Muscle of arm (tissue), 12 donors: Measurements from ENCODE around the gene SH3D19. TPM values are rescaled to one million over a fixed set of nuclear protein-coding genes. Genes with fewer than 3 reads are reported as not detected.
"Not testable (repeated sequence)": the region's sequence is repeated elsewhere in the genome, so short reads cannot be mapped to it uniquely, and the experiment has no call there.

Experiments
- DNase-seq: peaks from one replicate; pipeline ENCODE4 v3.0.0-alpha.2; 2013
- polyA plus RNA-seq, 12 donors: library from polyadenylated mRNA; unstranded; fragments of 120-200 nt; gene quantifications; one replicate each; pipeline ENCODE4 v1.2.1, GENCODE V29; 2013; ENCODE audit not compliant: insufficient read length in 12 of 12

The SH3D19 gene
- polyA plus RNA-seq, 12 donors: 29.3 to 62.7 (median 39.0) TPM; not detected in 1

DNA sequence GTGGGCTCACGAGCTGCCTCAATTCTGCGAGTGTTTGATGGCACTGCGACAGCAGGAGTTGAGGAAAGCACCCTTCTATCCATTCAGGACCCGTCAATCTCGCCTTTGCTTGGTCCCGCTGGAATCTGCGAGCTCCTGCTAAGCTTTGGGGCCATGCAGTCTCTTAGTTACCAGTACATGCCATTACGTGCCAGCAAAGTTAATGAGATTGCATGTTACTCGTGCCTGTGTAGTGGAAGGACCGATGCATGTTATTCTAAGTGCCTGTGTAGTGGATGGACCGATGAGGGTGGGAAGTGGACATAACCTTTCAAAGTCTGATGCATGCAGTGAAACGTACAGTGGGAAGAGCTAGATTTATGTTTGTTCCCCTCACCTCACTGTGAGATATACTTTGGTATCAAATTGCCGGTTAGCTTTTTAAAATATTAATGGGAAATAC is 225.4 kb downstream of the SH3D19 start:
- no peak for DNase-seq

DNA sequence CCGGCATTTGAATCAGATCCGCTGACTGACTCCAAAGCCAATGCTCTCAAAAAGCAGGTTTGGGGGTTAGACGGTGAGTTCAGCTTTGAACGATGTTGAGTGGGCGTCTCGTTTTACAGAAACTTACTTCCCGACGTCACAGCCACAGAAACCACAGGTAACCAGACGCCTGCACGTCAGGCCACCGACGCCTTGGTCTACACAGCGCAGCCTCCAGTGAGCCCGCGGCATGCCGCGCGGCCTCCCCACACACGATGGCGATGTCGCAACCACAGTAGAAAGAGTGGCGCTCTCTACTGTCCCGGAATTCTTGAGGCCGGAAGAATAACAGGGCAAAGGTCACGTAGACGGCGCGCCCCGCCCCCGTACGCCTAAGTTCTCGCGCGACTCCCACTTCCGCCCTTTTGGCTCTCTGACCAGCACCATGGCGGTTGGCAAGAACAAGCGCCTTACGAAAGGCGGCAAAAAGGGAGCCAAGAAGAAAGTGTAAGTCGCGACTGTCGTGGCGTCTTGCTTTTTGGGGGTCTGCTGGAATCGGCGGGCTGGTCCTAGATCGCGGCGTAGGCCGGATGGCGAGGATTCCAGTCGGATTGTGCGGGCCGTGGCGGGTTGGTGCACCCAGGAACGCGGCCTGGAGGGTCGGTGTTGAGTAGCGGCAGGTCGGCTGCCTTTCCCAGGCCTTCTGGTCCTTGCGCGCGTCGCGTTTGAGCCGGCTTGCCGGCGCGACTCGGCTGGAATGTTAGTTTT is 226.0 kb downstream of the SH3D19 start, which contains the start of gene RPS3A:
RPS3A (plus strand) TSS at position 400 of the 747 bp plus-strand sequence; CDS start at position 425, 25 bp downstream.
- peak; percentile 98 for DNase-seq

DNA sequence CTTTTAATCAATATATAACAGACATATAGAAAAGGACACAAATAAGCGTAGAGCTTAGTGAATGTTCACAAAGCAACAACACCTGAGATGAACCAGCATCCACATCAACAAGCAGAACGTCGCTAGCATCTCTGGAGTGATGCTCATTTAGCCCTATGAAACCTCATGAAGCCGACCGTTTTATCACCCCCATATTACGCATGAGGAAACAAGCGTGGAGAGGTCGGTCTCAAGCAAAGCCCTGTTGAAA is 226.5 kb downstream of the SH3D19 start:
- DNase-seq: no peak

DNA sequence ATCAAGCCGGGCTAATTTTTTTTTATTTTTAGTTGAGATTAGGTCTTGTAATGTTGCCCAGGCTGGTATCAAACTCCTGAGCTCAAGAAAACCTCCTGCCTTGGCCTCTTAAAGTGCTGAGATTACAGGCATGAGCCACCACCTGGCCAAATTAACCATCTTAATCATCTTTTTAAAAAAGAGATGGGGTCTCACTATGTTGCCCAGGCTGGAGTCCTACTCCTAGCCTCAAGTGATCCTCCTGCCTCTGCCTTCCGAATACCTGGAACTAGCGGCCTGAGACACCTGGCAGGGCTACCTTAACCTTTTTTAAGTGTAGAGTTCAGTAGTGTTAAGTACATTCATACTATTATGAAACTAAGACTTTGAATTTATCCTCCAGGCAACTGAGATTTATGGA is 227.6 kb downstream of the SH3D19 start:
- DNase-seq: no peak

DNA sequence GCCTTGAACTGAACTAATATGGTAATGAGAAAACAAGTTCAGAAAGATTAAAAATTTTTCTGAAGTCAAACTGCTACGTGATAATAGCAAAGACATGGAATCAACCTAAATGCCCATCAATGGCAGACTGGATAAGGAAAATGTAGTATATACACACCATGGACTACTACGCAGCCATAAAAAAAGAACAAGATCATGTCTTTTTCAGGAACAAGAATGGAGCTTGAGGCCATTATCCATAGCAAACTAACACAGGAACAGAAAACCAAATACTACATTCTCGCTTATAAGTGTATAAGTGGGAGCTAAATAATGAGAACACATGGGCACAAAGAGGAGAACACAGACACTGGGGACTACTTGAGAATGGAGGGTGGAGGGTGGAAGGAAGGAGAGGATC is 230.3 kb downstream of the SH3D19 start:
- DNase-seq: no peak

DNA sequence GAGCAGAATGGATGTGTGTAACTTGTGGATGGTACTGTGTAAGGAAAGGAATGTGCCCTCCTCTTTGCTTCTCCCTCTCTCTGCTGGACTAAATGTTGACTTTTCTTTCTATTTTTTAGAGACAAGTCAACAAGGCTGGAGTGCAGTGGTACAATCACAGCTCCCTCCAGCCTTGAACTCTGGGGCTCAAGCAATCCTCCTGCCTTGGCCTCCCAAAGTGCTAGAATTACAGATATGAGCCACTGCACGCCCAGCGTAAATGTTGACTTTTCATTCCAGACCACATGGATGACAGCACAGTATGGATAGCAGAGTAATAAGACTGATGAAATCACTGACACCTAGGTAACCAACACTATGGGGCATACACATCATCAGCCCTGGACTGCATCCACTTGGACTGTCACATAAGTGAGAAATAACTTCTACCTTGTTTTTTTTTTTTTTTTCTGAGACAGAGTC is 231.1 kb downstream of the SH3D19 start:
- no peak for DNase-seq

DNA sequence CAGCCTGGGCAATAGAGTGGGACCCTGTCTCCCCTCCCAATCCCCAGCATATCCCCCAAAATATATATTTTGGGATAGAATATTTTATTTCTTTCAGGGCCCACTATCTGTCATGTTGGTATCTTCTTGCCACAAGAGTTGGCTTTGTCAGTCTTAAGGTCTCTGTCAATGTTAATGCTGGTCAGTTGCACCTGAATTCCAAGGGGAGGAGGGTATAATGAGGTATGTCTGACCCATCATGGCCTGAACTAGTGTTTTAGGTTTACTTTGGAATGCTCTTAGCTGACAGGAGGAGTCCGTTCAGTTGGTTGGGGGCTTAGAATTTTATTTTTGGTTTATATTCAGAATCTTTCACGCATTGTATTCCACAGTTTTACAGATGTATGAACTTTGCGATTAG is 232.2 kb downstream of the SH3D19 start:
- DNase-seq: no peak

DNA sequence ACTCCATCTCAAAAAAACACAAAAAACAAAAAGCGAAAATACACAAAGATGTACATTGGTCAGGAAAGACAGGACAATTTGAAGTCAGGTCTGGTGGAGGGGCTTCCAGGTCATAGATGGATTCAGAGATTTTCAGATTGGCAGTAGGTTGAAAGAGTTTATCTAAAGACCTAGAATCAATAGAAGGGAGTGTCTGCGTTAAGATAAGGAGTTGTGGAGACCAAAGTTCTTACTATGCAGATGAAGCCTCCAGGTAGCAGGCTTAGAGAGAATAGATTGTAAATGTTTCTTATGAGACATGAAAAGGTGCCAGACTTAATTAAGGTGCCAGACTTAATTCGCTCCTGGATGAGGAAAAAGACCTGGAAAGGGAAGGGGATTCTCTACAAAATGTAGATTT is 232.9 kb downstream of the SH3D19 start:
- no peak for DNase-seq

DNA sequence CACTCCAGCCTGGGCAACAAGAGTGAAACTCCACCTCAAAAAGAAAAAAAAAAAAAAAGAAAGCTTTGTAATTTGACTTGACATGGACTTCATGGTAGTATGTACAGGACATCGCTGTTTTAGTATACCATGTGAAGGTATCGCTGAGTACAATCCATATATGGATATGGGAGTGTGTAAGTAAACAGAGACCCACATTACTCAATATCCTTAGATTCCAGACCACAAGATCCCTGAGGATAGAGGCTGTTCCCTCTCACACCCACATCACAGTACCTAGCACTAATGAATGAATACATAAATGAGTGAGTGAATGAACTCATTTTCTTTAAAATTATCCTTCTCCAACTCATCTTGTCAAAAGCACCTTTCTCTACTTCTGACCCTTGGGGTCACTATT is 234.4 kb downstream of the SH3D19 start:
- no peak for DNase-seq

DNA sequence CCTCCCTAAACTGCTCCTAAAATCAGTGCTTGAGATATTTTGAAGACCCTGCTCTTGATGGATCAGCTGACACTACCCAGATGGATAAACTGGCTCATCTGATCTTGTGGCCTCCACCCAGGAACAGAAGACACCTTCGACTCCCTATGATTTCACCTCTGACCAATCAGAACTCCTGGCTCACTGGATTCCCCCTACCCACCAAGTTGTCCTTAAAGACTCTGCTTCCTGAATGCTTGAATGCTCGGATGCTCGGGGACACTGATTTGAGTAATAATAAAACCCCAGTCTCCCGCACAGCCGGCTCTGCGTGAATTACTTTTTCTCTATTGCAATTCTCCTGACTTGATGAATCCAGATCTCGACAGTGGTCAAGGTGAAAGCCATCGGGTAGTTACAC is 237.9 kb downstream of the SH3D19 start:
- DNase-seq: no peak

DNA sequence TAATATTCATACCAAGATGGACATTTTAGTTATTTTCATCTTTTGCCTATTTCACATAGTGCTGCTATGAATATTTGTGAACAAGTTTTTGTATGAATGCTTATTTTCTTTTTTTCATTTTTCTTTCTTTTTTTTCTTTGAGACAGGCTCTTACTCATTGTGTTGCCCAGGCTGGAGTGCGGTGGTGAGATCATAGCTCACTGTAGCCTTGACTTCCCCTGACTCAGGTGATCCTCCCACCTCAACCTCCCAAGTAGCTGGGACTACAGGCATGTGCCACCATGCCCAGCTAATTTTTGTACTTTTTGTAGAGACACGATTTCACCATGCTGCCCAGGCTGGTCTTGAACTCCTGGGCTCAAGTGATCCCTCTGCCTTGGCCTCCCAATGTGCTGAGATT is 247.4 kb downstream of the SH3D19 start:
- DNase-seq: not testable (repeated sequence)

DNA sequence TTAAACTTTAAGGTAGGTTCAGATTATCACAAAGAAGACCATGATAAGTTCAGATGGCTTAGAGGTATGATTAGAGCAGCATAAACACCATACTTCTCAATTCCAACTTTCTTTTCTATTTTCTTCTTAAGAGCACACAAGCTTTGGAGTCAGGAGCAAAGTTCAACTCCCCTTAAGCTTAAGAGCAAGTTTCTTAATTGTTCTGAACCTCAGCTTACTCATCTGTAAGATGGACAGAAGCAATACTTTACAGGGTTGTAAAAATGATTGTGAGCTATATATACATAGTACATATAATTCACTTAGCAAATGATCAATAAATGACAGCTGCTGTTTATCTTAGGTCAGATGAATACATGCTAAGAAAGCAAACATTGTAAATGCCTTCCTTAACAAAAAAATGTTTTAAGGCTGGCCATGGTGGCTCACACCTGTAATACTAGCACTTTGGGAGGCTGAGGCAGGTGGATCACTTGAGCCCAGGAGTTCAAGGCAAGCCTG is 250.9 kb downstream of the SH3D19 start:
- DNase-seq: no peak

Other genes starting within 250 kb of the SH3D19 start
- over 10,000 TPM in 1 of 12 donors, 1,000 to 10,000 TPM in 11; 3,270 to 12,602 (median 5,628) TPM for gene RPS3A, start 226.0 kb downstream of the SH3D19 start, polyA plus RNA-seq
- gene PRSS48, start 48.4 kb downstream of the SH3D19 start, polyA plus RNA-seq: not detected
- 10 to 100 TPM in 6 of 12 donors, 1 to 10 TPM in 4, not detected in 2; 6.2 to 13.7 (median 10.9) TPM for gene FHIP1A, start 83.6 kb upstream of the SH3D19 start, polyA plus RNA-seq